ENCODE results near the gene ROBO1. TPM values are rescaled to one million over a fixed set of nuclear protein-coding genes. Genes with fewer than 3 reads are reported as not detected.

Gene ROBO1
- total RNA-seq, 1 experiment from 2014 or later, result 34.5 TPM

- DNase-seq, result no peak
- Histone ChIP-seq H3K36me3 (replicated peaks; ENCODE audit: control insufficient read depth, insufficient read depth, low read length) (no peaks in the 10 kb centered on the region), H3K4me3 (ENCODE audit: insufficient read depth, low read depth, low read length) (no peak overlapping the region), H3K27me3 (ENCODE audit: control insufficient read depth, insufficient read depth, low read length) (no peaks in the 10 kb centered on the region)
These were observed 348.8 kb downstream of the ROBO1 start for GRCh38 chr3:79418855-79419621.

GRCh38 chr3:79415356-79415755, 352.4 kb downstream of the ROBO1 start:
- H3K27me3 ChIP-seq (ENCODE audit: control insufficient read depth, insufficient read depth, low read length), result no peaks in the 10 kb centered on the region
- no peak overlapping the region for H3K4me3 ChIP-seq (ENCODE audit: insufficient read depth, low read depth, low read length)
- no peaks in the 10 kb centered on the region for H3K36me3 ChIP-seq (replicated peaks; ENCODE audit: control insufficient read depth, insufficient read depth, low read length)
- no peak for DNase-seq

GRCh38 chr3:79414806-79415205, 353.0 kb downstream of the ROBO1 start:
- no peaks in the 10 kb centered on the region for H3K36me3 ChIP-seq (replicated peaks; ENCODE audit: control insufficient read depth, insufficient read depth, low read length)
- DNase-seq, result no peak

GRCh38 chr3:79414035-79414434, 353.8 kb downstream of the ROBO1 start:
- H3K4me3 ChIP-seq (ENCODE audit: insufficient read depth, low read depth, low read length), result no peak overlapping the region
- no peaks in the 10 kb centered on the region for H3K27me3 ChIP-seq (ENCODE audit: control insufficient read depth, insufficient read depth, low read length)
- no peaks in the 10 kb centered on the region for H3K36me3 ChIP-seq (replicated peaks; ENCODE audit: control insufficient read depth, insufficient read depth, low read length)
- no peak for DNase-seq

More at GRCh38 chr3:79414806-79415205, 353.0 kb downstream of the ROBO1 start:
- Histone ChIP-seq H3K27me3 (ENCODE audit: control insufficient read depth, insufficient read depth, low read length) (no peaks in the 10 kb centered on the region), H3K4me3 (ENCODE audit: insufficient read depth, low read depth, low read length) (no peak overlapping the region)

GRCh38 chr3:79412537-79412936, 355.3 kb downstream of the ROBO1 start:
- Histone ChIP-seq H3K36me3 (replicated peaks; ENCODE audit: control insufficient read depth, insufficient read depth, low read length) (no peaks in the 10 kb centered on the region), H3K4me3 (ENCODE audit: insufficient read depth, low read depth, low read length) (no peak overlapping the region), H3K27me3 (ENCODE audit: control insufficient read depth, insufficient read depth, low read length) (no peaks in the 10 kb centered on the region)
- DNase-seq, result no peak

GRCh38 chr3:79410617-79411016, 357.2 kb downstream of the ROBO1 start:
- Histone ChIP-seq H3K27me3 (ENCODE audit: control insufficient read depth, insufficient read depth, low read length) (no peaks in the 10 kb centered on the region), H3K4me3 (ENCODE audit: insufficient read depth, low read depth, low read length) (no peak overlapping the region), H3K36me3 (replicated peaks; ENCODE audit: control insufficient read depth, insufficient read depth, low read length) (no peaks in the 10 kb centered on the region)
- DNase-seq, result no peak

- Histone ChIP-seq H3K27me3 (ENCODE audit: control insufficient read depth, insufficient read depth, low read length) (no peaks in the 10 kb centered on the region), H3K36me3 (replicated peaks; ENCODE audit: control insufficient read depth, insufficient read depth, low read length) (no peaks in the 10 kb centered on the region), H3K4me3 (ENCODE audit: insufficient read depth, low read depth, low read length) (no peak overlapping the region)
- no peak for DNase-seq
These were observed 357.7 kb downstream of the ROBO1 start for GRCh38 chr3:79410136-79410535.

GRCh38 chr3:79406175-79406574, 361.6 kb downstream of the ROBO1 start:
- DNase-seq, result no peak
- no peaks in the 10 kb centered on the region for H3K36me3 ChIP-seq (replicated peaks; ENCODE audit: control insufficient read depth, insufficient read depth, low read length)
- H3K27me3 ChIP-seq (ENCODE audit: control insufficient read depth, insufficient read depth, low read length), result no peaks in the 10 kb centered on the region
- no peak overlapping the region for H3K4me3 ChIP-seq (ENCODE audit: insufficient read depth, low read depth, low read length)

GRCh38 chr3:79405183-79405582, 362.6 kb downstream of the ROBO1 start:
- no peak for DNase-seq
- H3K27me3 ChIP-seq (ENCODE audit: control insufficient read depth, insufficient read depth, low read length), result no peaks in the 10 kb centered on the region
- no peak overlapping the region for H3K4me3 ChIP-seq (ENCODE audit: insufficient read depth, low read depth, low read length)
- H3K36me3 ChIP-seq (replicated peaks; ENCODE audit: control insufficient read depth, insufficient read depth, low read length), result no peaks in the 10 kb centered on the region

- no peak for DNase-seq
- Histone ChIP-seq H3K4me3 (ENCODE audit: insufficient read depth, low read depth, low read length) (no peak overlapping the region), H3K27me3 (ENCODE audit: control insufficient read depth, insufficient read depth, low read length) (no peaks in the 10 kb centered on the region), H3K36me3 (replicated peaks; ENCODE audit: control insufficient read depth, insufficient read depth, low read length) (no peaks in the 10 kb centered on the region)
These were observed 371.2 kb downstream of the ROBO1 start for GRCh38 chr3:79396595-79396994.

GRCh38 chr3:79392479-79392878, 375.3 kb downstream of the ROBO1 start:
- Histone ChIP-seq H3K36me3 (replicated peaks; ENCODE audit: control insufficient read depth, insufficient read depth, low read length) (no peaks in the 10 kb centered on the region), H3K27me3 (ENCODE audit: control insufficient read depth, insufficient read depth, low read length) (no peaks in the 10 kb centered on the region), H3K4me3 (ENCODE audit: insufficient read depth, low read depth, low read length) (no peak overlapping the region)
- no peak for DNase-seq

- Histone ChIP-seq H3K27me3 (ENCODE audit: control insufficient read depth, insufficient read depth, low read length) (no peaks in the 10 kb centered on the region), H3K36me3 (replicated peaks; ENCODE audit: control insufficient read depth, insufficient read depth, low read length) (no peaks in the 10 kb centered on the region), H3K4me3 (ENCODE audit: insufficient read depth, low read depth, low read length) (no peak overlapping the region)
- no peak for DNase-seq
These were observed 377.4 kb downstream of the ROBO1 start for GRCh38 chr3:79390352-79390751.

- H3K4me3 ChIP-seq (ENCODE audit: insufficient read depth, low read depth, low read length), result no peak overlapping the region
- DNase-seq, result no peak
- H3K36me3 ChIP-seq (replicated peaks; ENCODE audit: control insufficient read depth, insufficient read depth, low read length), result no peaks in the 10 kb centered on the region
- H3K27me3 ChIP-seq (ENCODE audit: control insufficient read depth, insufficient read depth, low read length), result no peaks in the 10 kb centered on the region
These were observed 382.6 kb downstream of the ROBO1 start for GRCh38 chr3:79385211-79385610.

GRCh38 chr3:79383402-79384012, 384.3 kb downstream of the ROBO1 start:
- Histone ChIP-seq H3K27me3 (ENCODE audit: control insufficient read depth, insufficient read depth, low read length) (no peaks in the 10 kb centered on the region), H3K36me3 (replicated peaks; ENCODE audit: control insufficient read depth, insufficient read depth, low read length) (no peaks in the 10 kb centered on the region), H3K4me3 (ENCODE audit: insufficient read depth, low read depth, low read length) (no peak overlapping the region)
- DNase-seq, result no peak

- no peaks in the 10 kb centered on the region for H3K36me3 ChIP-seq (replicated peaks; ENCODE audit: control insufficient read depth, insufficient read depth, low read length)
- H3K27me3 ChIP-seq (ENCODE audit: control insufficient read depth, insufficient read depth, low read length), result no peaks in the 10 kb centered on the region
- no peak for DNase-seq
These were observed 387.2 kb downstream of the ROBO1 start for GRCh38 chr3:79380581-79380980.

More at GRCh38 chr3:79380581-79380980, 387.2 kb downstream of the ROBO1 start:
- H3K4me3 ChIP-seq (ENCODE audit: insufficient read depth, low read depth, low read length), result no peak overlapping the region

Measured in H7 (cell line).